Kidney (tissue), 14 donors: ENCODE results near the gene GINS3. TPM values are rescaled to one million over a fixed set of nuclear protein-coding genes. Genes with fewer than 3 reads are reported as not detected.

ENCODE experiments used
- DNase-seq, 5 donors: peaks; one replicate each; pipeline ENCODE4 v3.0.0-alpha.2; 2013 to 2020
- FAIRE-seq: peaks from 2 replicates; lab custom pipeline; 2012; peaks lifted over from hg19 to GRCh38; lab: Jason Lieb, UNC
- H3K27ac ChIP-seq, 2 donors: one replicate each; pipeline ENCODE4 v1.7.0; 2013; ENCODE audit warnings: low read depth in 2 of 2, low read length in 2 of 2, inconsistent platforms in 1 of 2
- H3K27me3 ChIP-seq: one replicate; pipeline ENCODE4 v1.7.1; 2013; ENCODE audit warnings: low read length, inconsistent platforms; ENCODE audit not compliant: control insufficient read depth, insufficient read depth
- H3K36me3 ChIP-seq, 3 donors: one replicate each; pipeline versions ENCODE4 v1.7.0 to v1.7.1; 2013; ENCODE audit warnings: low read length in 3 of 3, control low read depth in 1 of 3, inconsistent platforms in 1 of 3; ENCODE audit not compliant: insufficient read depth in 3 of 3, control insufficient read depth in 2 of 3
- H3K4me1 ChIP-seq, 3 donors: one replicate each; pipeline versions ENCODE4 v1.7.0 to v1.7.1; 2013; ENCODE audit warnings: low read length in 3 of 3, inconsistent platforms in 1 of 3, low read depth in 1 of 3; ENCODE audit not compliant: control insufficient read depth in 2 of 3, insufficient read depth in 2 of 3
- H3K4me3 ChIP-seq, 3 donors: one replicate each; pipeline versions ENCODE4 v1.7.0 to v1.8.1; 2013; ENCODE audit warnings: low read length in 3 of 3, control low read depth in 1 of 3, inconsistent platforms in 1 of 3
- H3K9ac ChIP-seq, 3 donors: one replicate each; pipeline versions ENCODE4 v1.7.0 to v1.7.1; 2013; ENCODE audit warnings: low read length in 3 of 3, control low read depth in 1 of 3, inconsistent platforms in 1 of 3
- H3K9me3 ChIP-seq, 3 donors: one replicate each; pipeline versions ENCODE4 v1.7.0 to v1.7.1; 2013; ENCODE audit warnings: low read length in 3 of 3, control low read depth in 1 of 3, inconsistent platforms in 1 of 3; ENCODE audit not compliant: control insufficient read depth in 2 of 3, insufficient read depth in 1 of 3
- CTCF ChIP-seq: IDR thresholded peaks from 3 replicates; pipeline ENCODE4 v1.5.1; 2012; ENCODE audit warnings: mild to moderate bottlenecking, moderate library complexity, borderline replicate concordance; ENCODE audit not compliant: insufficient read depth; ENCODE audit errors: extremely low read depth
- intact Hi-C: fragments of 100-400 bp; cut with DNase I; formaldehyde crosslinking; loops from one replicate; pipeline ENCODE4 v1.11.1; 2022
- polyA plus RNA-seq: library from polyadenylated mRNA; stranded (reverse); fragments of 350-450 nt; fragmentation: Illumina TruSeq; extraction: RNeasy Lipid Tissue Mini Kit (QIAGEN cat#74804); gene quantifications from one replicate; pipeline ENCODE4 v1.2.3, GENCODE V29; 2014; ENCODE audit warnings: low read depth, low replicate concordance; ENCODE audit not compliant: insufficient read depth
- total RNA-seq: library from RNA; stranded (reverse); fragmentation: NEBNext Ultra II Directional; extraction: Animal tissue kit (Norgen Biotek cat#: 25700); gene quantifications from one replicate; pipeline ENCODE4 v1.2.1, GENCODE V29; 2021
- donor health status: control.
- donor health status: control.
- donor health status: control.
- donor health status: control.
- donor health status: control.
- donor health status: DM: yes; HTN: yes; CAD: no.
- donor health status: Normal renal cell carcinoma (clear cell type).

Gene GINS3
- total and polyA plus RNA-seq, 2 donors from 2014 or later: 2.4 to 2.6 TPM

GRCh38 chr16:58417035-58417434 is 24.8 kb downstream of the GINS3 start:
- TF ChIP-seq CTCF: no peak
- intact Hi-C loops: no loop called here
- no peaks in the 10 kb centered on the region for H3K9me3 ChIP-seq
- no peak overlapping the region for H3K27ac ChIP-seq
- no peak overlapping the region for H3K4me3 ChIP-seq
- DNase-seq (no peak), FAIRE-seq (no peak)
- H3K36me3 ChIP-seq: no peaks in the 10 kb centered on the region
- no peaks in the 10 kb centered on the region for H3K4me1 ChIP-seq
- H3K9ac ChIP-seq: no peak overlapping the region
- no peaks in the 10 kb centered on the region for H3K27me3 ChIP-seq

- H3K4me1 ChIP-seq: no peaks in the 10 kb centered on the region
- H3K4me3 ChIP-seq: no peak overlapping the region
- no peak for TF ChIP-seq CTCF
- H3K9me3 ChIP-seq: no peaks in the 10 kb centered on the region
- DNase-seq (no peak), FAIRE-seq (no peak)
- no peak overlapping the region for H3K27ac ChIP-seq
- H3K27me3 ChIP-seq: no peaks in the 10 kb centered on the region
- H3K9ac ChIP-seq: no peak overlapping the region
- no peaks in the 10 kb centered on the region for H3K36me3 ChIP-seq
- intact Hi-C loops: no loop called here
Measured at GRCh38 chr16:58417600-58417999, 25.3 kb downstream of the GINS3 start.

- FAIRE-seq (no peak), DNase-seq (no peak)
- Histone ChIP-seq H3K9ac (no peak overlapping the region), H3K4me3 (no peak overlapping the region), H3K27me3 (no peaks in the 10 kb centered on the region), H3K36me3 (no peaks in the 10 kb centered on the region), H3K9me3 (no peaks in the 10 kb centered on the region), H3K4me1 (no peaks in the 10 kb centered on the region), H3K27ac (no peak overlapping the region)
- intact Hi-C loops: no loop called here
- no peak for TF ChIP-seq CTCF
Measured at GRCh38 chr16:58418026-58418425, 25.8 kb downstream of the GINS3 start.

GRCh38 chr16:58418601-58419000 is 26.3 kb downstream of the GINS3 start:
- no peak overlapping the region for H3K9ac ChIP-seq
- H3K9me3 ChIP-seq: no peaks in the 10 kb centered on the region
- H3K4me1 ChIP-seq: no peaks in the 10 kb centered on the region
- intact Hi-C loops: no loop called here
- no peak for DNase-seq
- no peaks in the 10 kb centered on the region for H3K36me3 ChIP-seq
- no peak for FAIRE-seq
- no peak overlapping the region for H3K27ac ChIP-seq
- no peak overlapping the region for H3K4me3 ChIP-seq
- TF ChIP-seq CTCF: no peak
- no peaks in the 10 kb centered on the region for H3K27me3 ChIP-seq
